OCI-LY1 (cell line): ENCODE measurements around the gene ALKBH2.

Source experiments
- H2AFZ ChIP-seq: fragments of 200-600 bp; sonication (generic), shearing (Covaris generic); 2 replicates; pipeline ENCODE4 v1.6.0; 2014; ENCODE audit warnings: antibody characterized with exemption, mild to moderate bottlenecking, low read length
- H3F3A ChIP-seq: fragments of 200-600 bp; sonication (generic), shearing (Covaris generic); 2 replicates; pipeline ENCODE4 v1.6.0; 2014; ENCODE audit warnings: mild to moderate bottlenecking, antibody characterized with exemption, low read length, moderate library complexity; ENCODE audit not compliant: insufficient read depth
- H3K27ac ChIP-seq: fragments of 200-600 bp; sonication (generic); 2 replicates; pipeline ENCODE4 v1.5.1; 2014; ENCODE audit warnings: low read length, mixed run types, mild to moderate bottlenecking, low read depth; ENCODE audit not compliant: poor library complexity, severe bottlenecking
- H3K27me3 ChIP-seq: fragments of 200-600 bp; sonication (generic); 2 replicates; pipeline ENCODE4 v1.6.0; 2014; ENCODE audit warnings: antibody characterized with exemption, mild to moderate bottlenecking, low read length, moderate library complexity; ENCODE audit not compliant: insufficient read depth
- H3K36me3 ChIP-seq: fragments of 200-600 bp; sonication (generic); 2 replicates; pipeline ENCODE4 v1.6.1; 2014; ENCODE audit warnings: mild to moderate bottlenecking, antibody characterized with exemption, low read length, moderate library complexity, mixed read lengths; ENCODE audit not compliant: insufficient read depth
- H3K4me1 ChIP-seq: fragments of 200-600 bp; sonication (generic); 2 replicates; pipeline ENCODE4 v1.5.1; 2014; ENCODE audit warnings: mild to moderate bottlenecking, low read length, moderate library complexity; ENCODE audit not compliant: insufficient read depth, severe bottlenecking
- H3K4me2 ChIP-seq: fragments of 200-600 bp; sonication (generic), shearing (Covaris generic); 2 replicates; pipeline ENCODE4 v1.6.1; 2014; ENCODE audit warnings: low read length
- H3K4me3 ChIP-seq: fragments of 200-600 bp; sonication (generic); 2 replicates; pipeline ENCODE4 v1.5.1; 2014; ENCODE audit warnings: low read length, low read depth, mild to moderate bottlenecking, mixed read lengths; ENCODE audit not compliant: poor library complexity, severe bottlenecking
- H3K79me2 ChIP-seq: fragments of 200-600 bp; shearing (Covaris generic); 2 replicates; pipeline ENCODE4 v1.6.1; 2016; ENCODE audit warnings: mixed run types, low read length, mixed read lengths; ENCODE audit not compliant: insufficient read depth
- H3K9ac ChIP-seq: fragments of 200-600 bp; sonication (generic), shearing (Covaris generic); 2 replicates; pipeline ENCODE4 v1.6.1; 2014; ENCODE audit warnings: mild to moderate bottlenecking, low read length, mixed read lengths
- H3K9me2 ChIP-seq: fragments of 200-600 bp; sonication (generic), shearing (Covaris generic); 2 replicates; pipeline ENCODE4 v1.6.1; 2014; ENCODE audit warnings: low read depth, mild to moderate bottlenecking, low read length, mixed read lengths
- H3K9me3 ChIP-seq: fragments of 200-600 bp; shearing (Covaris generic); 2 replicates; pipeline ENCODE4 v1.6.1; 2014; ENCODE audit warnings: low read length, mixed read lengths
- H4K20me1 ChIP-seq: fragments of 200-600 bp; sonication (generic), shearing (Covaris generic); 2 replicates; pipeline ENCODE4 v1.6.0; 2016; ENCODE audit warnings: mild to moderate bottlenecking, low read length; ENCODE audit not compliant: insufficient read depth
- EZH2 ChIP-seq: fragments of 200-600 bp; sonication (generic), shearing (Covaris generic); IDR thresholded peaks from 2 replicates; pipeline ENCODE4 v1.8.0; 2017; ENCODE audit warnings: borderline replicate concordance, mixed run types, mild to moderate bottlenecking, antibody characterized with exemption, low read length, moderate library complexity, mixed read lengths
- TF ChIP-seq, protein P1 (sequence below): fragments of 200-600 bp; sonication (generic), shearing (Covaris generic); IDR thresholded peaks from 2 replicates; pipeline ENCODE4 v1.5.1; 2017; ENCODE audit warnings: mild to moderate bottlenecking, antibody characterized with exemption, low read length, moderate library complexity, mixed read lengths

Gene ALKBH2

DNA sequence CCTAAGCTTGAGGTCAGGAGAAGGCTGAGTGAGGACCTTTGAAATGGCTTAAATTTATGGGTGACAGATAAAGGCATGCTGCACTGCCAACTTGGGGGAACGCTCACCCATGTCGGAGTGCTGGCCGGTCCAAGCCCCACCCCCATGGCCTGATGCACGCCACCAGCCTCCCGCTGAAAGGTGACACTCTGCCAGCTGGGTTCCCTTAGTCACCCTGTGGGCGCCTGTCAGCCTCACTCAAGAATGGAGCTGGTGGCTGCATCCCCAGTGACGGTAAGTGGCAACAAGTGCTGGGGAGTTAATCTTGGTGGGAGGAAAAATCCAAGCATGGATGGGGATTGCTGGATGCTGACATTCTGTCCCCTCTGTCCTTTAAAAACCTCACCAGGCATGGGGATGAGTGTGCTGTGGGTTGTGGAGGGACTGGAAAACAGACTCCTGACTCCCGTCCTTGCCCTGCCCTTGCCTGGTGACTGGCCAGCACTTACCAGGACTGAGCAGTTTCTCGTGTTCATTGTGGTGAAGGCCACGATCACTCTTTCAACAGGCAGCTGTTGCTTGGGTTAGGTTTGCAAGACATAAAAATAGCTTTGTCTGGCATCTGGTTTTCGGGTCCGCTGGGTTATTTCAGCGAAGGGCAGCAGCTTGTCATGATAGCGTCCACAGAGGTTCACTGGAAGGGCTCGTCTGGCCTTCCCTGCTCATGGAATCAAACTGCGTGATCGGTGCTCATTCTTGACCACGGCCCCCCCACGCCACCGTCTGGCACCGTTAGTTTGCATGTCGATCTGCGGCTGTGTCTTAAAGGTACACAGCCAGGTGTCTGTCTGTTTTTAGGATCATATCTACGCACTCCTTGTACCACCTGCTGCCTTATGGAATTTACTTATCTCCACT lies 38.1 kb upstream of the ALKBH2 start:
- H3F3A ChIP-seq, result no peaks in the 10 kb centered on the region
- no peaks in the 10 kb centered on the region for H4K20me1 ChIP-seq
- H3K27ac ChIP-seq, result no peak overlapping the region
- TF ChIP-seq, protein P1, sequence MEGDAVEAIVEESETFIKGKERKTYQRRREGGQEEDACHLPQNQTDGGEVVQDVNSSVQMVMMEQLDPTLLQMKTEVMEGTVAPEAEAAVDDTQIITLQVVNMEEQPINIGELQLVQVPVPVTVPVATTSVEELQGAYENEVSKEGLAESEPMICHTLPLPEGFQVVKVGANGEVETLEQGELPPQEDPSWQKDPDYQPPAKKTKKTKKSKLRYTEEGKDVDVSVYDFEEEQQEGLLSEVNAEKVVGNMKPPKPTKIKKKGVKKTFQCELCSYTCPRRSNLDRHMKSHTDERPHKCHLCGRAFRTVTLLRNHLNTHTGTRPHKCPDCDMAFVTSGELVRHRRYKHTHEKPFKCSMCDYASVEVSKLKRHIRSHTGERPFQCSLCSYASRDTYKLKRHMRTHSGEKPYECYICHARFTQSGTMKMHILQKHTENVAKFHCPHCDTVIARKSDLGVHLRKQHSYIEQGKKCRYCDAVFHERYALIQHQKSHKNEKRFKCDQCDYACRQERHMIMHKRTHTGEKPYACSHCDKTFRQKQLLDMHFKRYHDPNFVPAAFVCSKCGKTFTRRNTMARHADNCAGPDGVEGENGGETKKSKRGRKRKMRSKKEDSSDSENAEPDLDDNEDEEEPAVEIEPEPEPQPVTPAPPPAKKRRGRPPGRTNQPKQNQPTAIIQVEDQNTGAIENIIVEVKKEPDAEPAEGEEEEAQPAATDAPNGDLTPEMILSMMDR, result no peak
- TF ChIP-seq EZH2, result no peak
- H2AFZ ChIP-seq, result no peak overlapping the region
- H3K4me2 ChIP-seq, result peak overlapping the region; percentile 25; the same call in 1 of the 2 replicates
- H3K27me3 ChIP-seq, result no peaks in the 10 kb centered on the region
- no peak overlapping the region; the same call in 1 of the 2 replicates for H3K9ac ChIP-seq
- H3K9me3 ChIP-seq, result no peaks in the 10 kb centered on the region
- H3K36me3 ChIP-seq, result no peaks in the 10 kb centered on the region
- H3K4me1 ChIP-seq, result peaks cover 6% of the 10 kb centered on the region
- H3K9me2 ChIP-seq, result no peaks in the 10 kb centered on the region
- H3K4me3 ChIP-seq, result peak overlapping the region; percentile 14
- no peaks in the 10 kb centered on the region for H3K79me2 ChIP-seq

DNA sequence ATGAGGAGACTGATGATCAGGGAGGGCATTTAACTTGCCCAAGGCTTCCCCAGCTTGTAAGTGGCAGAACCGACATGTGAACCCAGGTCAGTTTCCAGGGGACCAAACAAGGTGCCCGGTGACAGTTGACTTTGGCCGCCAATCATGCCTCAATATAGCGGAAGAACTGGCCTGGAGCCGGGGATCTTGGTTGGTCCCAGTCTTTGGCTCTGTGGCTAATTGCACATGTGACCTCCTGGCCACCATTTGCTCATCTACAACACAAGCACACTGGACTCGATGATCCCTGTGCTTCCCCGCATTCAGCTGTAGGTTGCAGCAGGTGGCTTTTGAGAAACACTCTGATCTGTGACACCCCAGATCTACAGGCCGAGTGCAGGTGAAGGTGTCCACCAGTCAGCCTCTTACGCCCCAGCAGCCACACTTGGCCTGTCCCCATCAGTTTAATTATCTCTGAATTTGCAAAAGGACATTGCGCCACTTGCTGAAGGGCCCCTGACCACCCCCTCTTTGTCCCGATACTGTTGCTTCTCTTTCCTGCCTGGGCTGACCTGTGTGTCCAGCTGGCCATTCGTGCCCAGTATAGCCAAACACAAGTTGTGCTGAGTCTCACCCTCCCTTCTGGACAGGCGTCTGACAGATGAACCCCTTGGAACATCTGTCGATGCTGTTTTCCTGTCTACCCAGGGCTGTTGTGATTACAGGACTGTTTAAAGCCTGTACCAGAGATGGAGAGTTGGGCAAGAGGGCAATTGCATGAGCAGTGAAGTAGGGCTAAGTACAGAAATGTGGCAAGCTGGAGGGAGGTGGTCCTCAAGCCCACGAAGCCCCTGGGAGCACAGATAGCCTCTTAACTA lies 37.3 kb upstream of the ALKBH2 start:
- H3K4me3 ChIP-seq, result no peak overlapping the region
- no peaks in the 10 kb centered on the region for H4K20me1 ChIP-seq
- no peak for TF ChIP-seq EZH2
- TF ChIP-seq, protein P1, result no peak
- no peaks in the 10 kb centered on the region for H3K9me2 ChIP-seq
- no peak overlapping the region for H3K27ac ChIP-seq
- H3K9me3 ChIP-seq, result no peaks in the 10 kb centered on the region
- H2AFZ ChIP-seq, result no peak overlapping the region
- no peak overlapping the region for H3K4me2 ChIP-seq
- no peak overlapping the region for H3K9ac ChIP-seq
- H3F3A ChIP-seq, result no peaks in the 10 kb centered on the region
- H3K4me1 ChIP-seq, result peaks cover 6% of the 10 kb centered on the region
- no peaks in the 10 kb centered on the region for H3K36me3 ChIP-seq
- H3K27me3 ChIP-seq, result no peaks in the 10 kb centered on the region
- no peaks in the 10 kb centered on the region for H3K79me2 ChIP-seq

DNA sequence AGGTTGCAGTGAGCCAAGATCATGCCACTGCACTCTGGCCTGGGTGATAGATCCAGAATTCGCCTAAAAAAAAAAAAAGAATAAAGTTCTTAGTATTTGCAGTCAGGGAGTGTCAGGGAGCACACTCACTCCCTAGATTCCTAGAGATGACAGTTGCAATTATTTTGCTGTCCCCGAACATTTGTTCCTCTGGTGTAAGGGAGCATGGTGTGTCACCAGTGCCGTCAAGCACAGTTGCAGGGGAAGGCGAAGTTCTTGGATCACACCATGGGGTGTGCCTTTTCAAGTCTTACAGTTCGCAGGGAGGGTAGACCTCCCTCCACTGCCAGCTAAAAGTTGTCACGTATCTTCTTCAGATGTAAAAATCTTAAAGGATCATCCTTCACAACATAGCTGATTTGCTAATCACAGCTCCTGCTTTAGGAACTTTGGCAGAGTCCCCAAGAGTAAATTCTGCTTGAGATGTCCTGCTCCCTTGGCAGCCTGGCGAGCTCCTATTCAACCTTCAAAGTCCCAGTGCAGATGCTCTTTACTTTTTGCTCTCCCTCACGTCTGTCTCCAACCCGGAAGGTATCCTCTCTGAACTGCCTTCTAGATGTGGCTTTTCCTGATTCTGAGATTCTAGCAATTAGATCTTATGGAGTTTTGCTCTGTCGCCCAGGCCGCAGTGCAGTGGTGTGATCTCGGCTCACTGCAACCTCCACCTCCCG lies 34.4 kb upstream of the ALKBH2 start:
- Histone ChIP-seq H3K9me2 (no peaks in the 10 kb centered on the region), H3K27ac (no peak overlapping the region), H3K4me3 (no peak overlapping the region), H4K20me1 (no peaks in the 10 kb centered on the region), H3K9ac (no peak overlapping the region), H3K4me1 (peaks cover 6% of the 10 kb centered on the region), H2AFZ (no peak overlapping the region), H3K4me2 (no peak overlapping the region), H3K36me3 (no peaks in the 10 kb centered on the region), H3K27me3 (no peaks in the 10 kb centered on the region), H3K9me3 (no peaks in the 10 kb centered on the region), H3F3A (no peaks in the 10 kb centered on the region), H3K79me2 (no peaks in the 10 kb centered on the region)
- TF ChIP-seq, protein P1, result no peak
